Hepatocyte (in vitro differentiated cells): ENCODE measurements around the gene VASN. TPM values are rescaled to one million over a fixed set of nuclear protein-coding genes. Genes with fewer than 3 reads are reported as not detected.

Experiments used
- DNase-seq: peaks from one replicate; pipeline ENCODE4 v3.0.0-alpha.2; 2016; ENCODE audit warnings: low spot score
- H2AFZ ChIP-seq: fragments of 200-600 bp; sonication (generic); 2 replicates; pipeline ENCODE4 v1.6.0; 2016; ENCODE audit warnings: antibody characterized with exemption, mild to moderate bottlenecking
- H3K27ac ChIP-seq: fragments of 200-600 bp; sonication (generic); 2 replicates; pipeline ENCODE4 v1.5.1; 2016; ENCODE audit warnings: mild to moderate bottlenecking
- H3K27me3 ChIP-seq: fragments of 200-600 bp; sonication (generic); 2 replicates; pipeline ENCODE4 v1.6.1; 2016
- H3K36me3 ChIP-seq: fragments of 200-600 bp; sonication (generic); replicated peaks from 2 replicates; pipeline ENCODE4 v1.5.1; 2016; ENCODE audit warnings: low read depth; ENCODE audit not compliant: insufficient read depth
- H3K4me1 ChIP-seq: fragments of 200-600 bp; sonication (generic); 2 replicates; pipeline ENCODE4 v1.5.1; 2016; ENCODE audit warnings: mild to moderate bottlenecking, moderate library complexity; ENCODE audit not compliant: insufficient read depth
- H3K4me2 ChIP-seq: fragments of 200-600 bp; sonication (generic); 2 replicates; pipeline ENCODE4 v1.6.0; 2016
- H3K4me3 ChIP-seq: fragments of 200-600 bp; sonication (generic); 2 replicates; pipeline ENCODE4 v1.5.1; 2016; ENCODE audit warnings: mild to moderate bottlenecking
- H3K79me2 ChIP-seq: fragments of 200-600 bp; sonication (generic); 2 replicates; pipeline ENCODE4 v1.6.0; 2017; ENCODE audit warnings: mild to moderate bottlenecking
- H3K9me2 ChIP-seq: fragments of 200-600 bp; sonication (generic); replicated peaks from 2 replicates; pipeline ENCODE4 v1.6.0; 2017; ENCODE audit warnings: mild to moderate bottlenecking; ENCODE audit not compliant: insufficient read depth
- H3K9me3 ChIP-seq: fragments of 200-600 bp; sonication (generic); 2 replicates; pipeline ENCODE4 v1.5.1; 2016; ENCODE audit warnings: low read depth, mild to moderate bottlenecking
- H4K20me1 ChIP-seq: fragments of 200-600 bp; sonication (generic); 2 replicates; pipeline ENCODE4 v1.6.0; 2016; ENCODE audit warnings: mild to moderate bottlenecking; ENCODE audit not compliant: insufficient read depth, poor library complexity, severe bottlenecking
- EZH2 ChIP-seq: fragments of 200-600 bp; sonication (generic); IDR thresholded peaks from 2 replicates; pipeline ENCODE4 v1.6.1; 2016; ENCODE audit warnings: antibody characterized with exemption, mild to moderate bottlenecking, borderline replicate concordance
- EZH2phosphoT487 ChIP-seq: fragments of 200-600 bp; sonication (generic); IDR thresholded peaks from one replicate; pipeline ENCODE4 v1.6.1; 2018; ENCODE audit warnings: antibody characterized with exemption, mild to moderate bottlenecking, low read depth, moderate library complexity; ENCODE audit not compliant: unreplicated experiment, severe bottlenecking
- WGBS: methylation state at CpG from one replicate; pipeline ENCODE4 v1.1.6; 2016; ENCODE audit warnings: low lambda C conversion rate; ENCODE audit errors: missing lambda C conversion rate; 5-methylcytosine and 5-hydroxymethylcytosine counted together
- polyA plus RNA-seq: library from polyadenylated mRNA; unstranded; fragments of >200 nt; fragmentation: Nextera tagmentation; extraction: Ambion mirVana; gene quantifications from 2 replicates; pipeline ENCODE4 v1.2.1, GENCODE V29; 2016
- total RNA-seq: library from RNA; depleted of rRNA; stranded (reverse); fragments of >200 nt; gene quantifications from 2 replicates; pipeline ENCODE4 v1.2.3, GENCODE V29; 2014
- TF ChIP-seq, protein P1 (sequence below): fragments of 200-600 bp; sonication (generic); IDR thresholded peaks from 2 replicates; pipeline ENCODE4 v1.5.1; 2016; ENCODE audit warnings: antibody characterized with exemption, mild to moderate bottlenecking; ENCODE audit not compliant: poor library complexity

VASN gene
- total and polyA plus RNA-seq, 2 experiments from 2014 or later, result 12.1 to 64.2 TPM

- Histone ChIP-seq H3K4me2 (peak overlapping the region; percentile 29), H3K9me2 (no peaks in the 10 kb centered on the region), H3K4me1 (peaks cover 15% of the 10 kb centered on the region), H3K27me3 (no peaks in the 10 kb centered on the region), H3K27ac (peak overlapping the region; percentile 36), H3K4me3 (no peak overlapping the region), H3K9me3 (no peaks in the 10 kb centered on the region), H3K36me3 (no peaks in the 10 kb centered on the region), H4K20me1 (peaks cover 8% of the 10 kb centered on the region), H2AFZ (no peak overlapping the region), H3K79me2 (peaks cover 79% of the 10 kb centered on the region)
- TF ChIP-seq EZH2phosphoT487 (no peak), EZH2 (no peak)
- TF ChIP-seq, protein P1, sequence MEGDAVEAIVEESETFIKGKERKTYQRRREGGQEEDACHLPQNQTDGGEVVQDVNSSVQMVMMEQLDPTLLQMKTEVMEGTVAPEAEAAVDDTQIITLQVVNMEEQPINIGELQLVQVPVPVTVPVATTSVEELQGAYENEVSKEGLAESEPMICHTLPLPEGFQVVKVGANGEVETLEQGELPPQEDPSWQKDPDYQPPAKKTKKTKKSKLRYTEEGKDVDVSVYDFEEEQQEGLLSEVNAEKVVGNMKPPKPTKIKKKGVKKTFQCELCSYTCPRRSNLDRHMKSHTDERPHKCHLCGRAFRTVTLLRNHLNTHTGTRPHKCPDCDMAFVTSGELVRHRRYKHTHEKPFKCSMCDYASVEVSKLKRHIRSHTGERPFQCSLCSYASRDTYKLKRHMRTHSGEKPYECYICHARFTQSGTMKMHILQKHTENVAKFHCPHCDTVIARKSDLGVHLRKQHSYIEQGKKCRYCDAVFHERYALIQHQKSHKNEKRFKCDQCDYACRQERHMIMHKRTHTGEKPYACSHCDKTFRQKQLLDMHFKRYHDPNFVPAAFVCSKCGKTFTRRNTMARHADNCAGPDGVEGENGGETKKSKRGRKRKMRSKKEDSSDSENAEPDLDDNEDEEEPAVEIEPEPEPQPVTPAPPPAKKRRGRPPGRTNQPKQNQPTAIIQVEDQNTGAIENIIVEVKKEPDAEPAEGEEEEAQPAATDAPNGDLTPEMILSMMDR, result no peak
- 76% methylated on average over 14 of the region's 14 CpGs for WGBS
- DNase-seq, result no peak
Measured at GRCh38 chr16:4345836-4346781, 25.5 kb upstream of the VASN start.

DNA sequence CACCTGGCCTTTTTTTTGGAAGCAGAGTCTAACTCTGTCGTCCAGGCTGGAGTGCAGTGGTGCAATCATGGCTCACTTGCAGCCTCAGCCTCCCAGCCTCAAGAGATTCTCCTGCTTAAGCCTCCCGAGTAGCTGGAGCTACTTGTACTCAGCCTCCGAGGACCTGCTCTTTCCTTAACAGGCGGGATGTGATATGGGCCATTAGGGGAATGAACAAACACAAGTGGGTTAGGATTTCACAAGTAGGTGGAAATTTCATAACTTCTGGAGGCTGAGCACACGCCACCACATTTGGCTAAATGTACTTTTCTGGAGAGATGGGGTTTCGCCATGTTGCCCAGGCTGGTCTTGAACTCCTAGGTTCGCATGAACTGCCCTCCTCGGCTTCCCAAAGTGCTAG is 24.6 kb upstream of the VASN start:
- TF ChIP-seq, protein P1, result no peak
- Histone ChIP-seq H3K9me3 (no peaks in the 10 kb centered on the region), H3K27ac (peak overlapping the region; percentile 48), H3K4me1 (peaks cover 15% of the 10 kb centered on the region), H3K27me3 (no peaks in the 10 kb centered on the region), H3K79me2 (peaks cover 70% of the 10 kb centered on the region), H4K20me1 (peaks cover 8% of the 10 kb centered on the region), H3K4me2 (no peak overlapping the region), H3K9me2 (no peaks in the 10 kb centered on the region), H3K36me3 (no peaks in the 10 kb centered on the region), H3K4me3 (no peak overlapping the region), H2AFZ (no peak overlapping the region)
- whole genome bisulfite sequencing, result 84% methylated on average over 8 of the region's 8 CpGs
- no peak for DNase-seq

DNA sequence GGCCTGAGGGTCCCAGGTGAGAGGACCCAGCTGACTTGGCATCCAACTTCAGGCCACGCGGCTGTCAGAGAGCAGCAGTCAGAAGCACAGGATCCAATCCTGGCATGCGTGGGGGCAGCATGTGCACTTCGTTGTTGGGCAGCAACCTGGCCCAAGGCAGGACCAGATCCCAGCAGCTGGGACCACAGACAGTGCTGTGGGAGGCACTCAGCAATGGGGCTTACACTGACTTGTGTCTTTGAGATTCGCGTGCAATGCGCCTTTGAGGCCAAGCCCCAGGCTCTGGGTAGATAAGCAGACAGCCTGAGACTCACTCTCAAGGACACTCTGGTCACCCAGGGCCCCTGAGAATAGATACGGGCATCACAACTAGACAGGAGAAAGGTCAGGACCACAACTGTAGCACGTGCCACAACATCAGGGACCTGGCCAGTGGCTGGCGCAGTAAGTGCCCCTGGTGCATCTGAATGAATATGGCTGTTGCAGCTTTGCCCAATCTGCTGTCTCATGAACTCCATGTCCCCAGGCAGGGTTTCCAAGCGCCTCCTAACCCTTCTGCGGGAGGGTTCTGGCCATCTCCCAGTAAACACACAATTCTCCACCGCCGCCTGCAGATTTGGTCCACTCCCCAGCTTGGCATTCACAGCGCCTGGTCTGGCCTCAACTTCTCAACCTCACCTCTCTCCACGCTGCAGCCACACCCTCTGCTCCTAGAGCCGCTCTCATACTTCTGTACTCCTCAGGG is 23.7 kb upstream of the VASN start:
- H3K4me1 ChIP-seq, result peaks cover 15% of the 10 kb centered on the region
- no peak for DNase-seq
- TF ChIP-seq EZH2phosphoT487 (no peak), EZH2 (no peak)
- TF ChIP-seq, protein P1, result no peak
- H3K79me2 ChIP-seq, result peaks cover 61% of the 10 kb centered on the region
- H4K20me1 ChIP-seq, result peaks cover 8% of the 10 kb centered on the region
- 88% methylated on average over 17 of the region's 17 CpGs for WGBS
- H3K4me3 ChIP-seq, result no peak overlapping the region
- H3K27me3 ChIP-seq, result no peaks in the 10 kb centered on the region
- peak overlapping the region; percentile 48 for H3K27ac ChIP-seq
- H3K9me2 ChIP-seq, result no peaks in the 10 kb centered on the region
- H3K4me2 ChIP-seq, result no peak overlapping the region
- no peaks in the 10 kb centered on the region for H3K36me3 ChIP-seq
- no peaks in the 10 kb centered on the region for H3K9me3 ChIP-seq
- no peak overlapping the region for H2AFZ ChIP-seq
